Measurements from ENCODE around the gene GPR108.
"Not testable (repeated sequence)": the region's sequence is repeated elsewhere in the genome, so short reads cannot be mapped to it uniquely, and the experiment has no call there.

GPR108 gene

GRCh38 chr19:6760606-6761005 is 23.2 kb upstream of the GPR108 start:
- no peak for DNase-seq

- no peak for DNase-seq
Observed at GRCh38 chr19:6754653-6755463, 17.5 kb upstream of the GPR108 start.

GRCh38 chr19:6754136-6754535 is 16.8 kb upstream of the GPR108 start:
- no peak for DNase-seq

- DNase-seq, result peak; percentile 61 to 68
Observed at GRCh38 chr19:6753178-6754031, 16.0 kb upstream of the GPR108 start.

- DNase-seq, result no peak
Observed at GRCh38 chr19:6752256-6753177, 15.1 kb upstream of the GPR108 start.

GRCh38 chr19:6751189-6751588 is 13.8 kb upstream of the GPR108 start:
- DNase-seq, result no peak

- DNase-seq, result no peak
Observed at GRCh38 chr19:6750062-6750461, 12.7 kb upstream of the GPR108 start.

GRCh38 chr19:6748543-6748942 is 11.2 kb upstream of the GPR108 start:
- DNase-seq, result not testable (repeated sequence)

- no peak for DNase-seq
Observed at GRCh38 chr19:6745965-6746364, 8.6 kb upstream of the GPR108 start.

- DNase-seq, result no peak
Observed at GRCh38 chr19:6744381-6745301, 7.3 kb upstream of the GPR108 start.

- DNase-seq, result no peak
Observed at GRCh38 chr19:6743714-6744380, 6.5 kb upstream of the GPR108 start.

GRCh38 chr19:6743066-6743465 is 5.7 kb upstream of the GPR108 start:
- no peak for DNase-seq

GRCh38 chr19:6740589-6741343 is 3.4 kb upstream of the GPR108 start:
- DNase-seq, result no peak

- DNase-seq, result no peak
Observed at GRCh38 chr19:6739883-6740588, 2.7 kb upstream of the GPR108 start.

- DNase-seq, result peak; percentile 72 to 73
Observed at GRCh38 chr19:6739390-6739882, 2.1 kb upstream of the GPR108 start, which contains the start of gene TRIP10. Gene TRIP10 (plus strand): TSS chr19:6739680. CDS start chr19:6739762, 82 bp downstream.

- peak in 1 of 2 experiments; percentile 12 for DNase-seq
Observed at GRCh38 chr19:6738787-6739389, 1.5 kb upstream of the GPR108 start.

GRCh38 chr19:6737873-6738786 is 750 bp upstream of the GPR108 start:
- DNase-seq, result peak; percentile 73 to 74

- no peak for DNase-seq
Observed at GRCh38 chr19:6736917-6737283, 480 bp downstream of the GPR108 start.
